Measurements from ENCODE around the gene SBF2. TPM values are rescaled to one million over a fixed set of nuclear protein-coding genes. Genes with fewer than 3 reads are reported as not detected.

SBF2 gene
- total RNA-seq, 1 donor, result 61.2 TPM

DNA sequence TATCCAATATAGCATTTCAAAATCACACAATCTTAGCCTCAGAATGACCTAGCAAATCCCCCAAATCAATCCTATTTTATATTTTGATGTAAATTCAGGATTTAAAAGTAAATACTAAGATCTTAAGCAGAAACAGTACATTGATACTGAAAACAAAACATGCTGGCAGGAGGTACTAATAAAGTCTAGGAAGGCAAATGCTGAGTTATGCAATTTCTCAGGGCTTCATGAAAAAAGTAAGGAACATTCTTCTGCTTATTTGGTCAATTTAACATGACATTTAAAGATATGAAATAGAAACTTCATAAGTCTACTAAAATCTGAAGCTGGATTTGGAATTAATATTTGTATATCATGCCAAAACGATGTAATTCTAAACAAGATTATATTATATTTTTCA is 476.8 kb downstream of the SBF2 start:
- Histone ChIP-seq H3K9me3 (ENCODE audit: low read depth, low read length) (no peaks in the 10 kb centered on the region), H3K4me2 (ENCODE audit: insufficient read depth, low read length) (no peak overlapping the region), H3K4me1 (ENCODE audit: insufficient read depth, low read length) (peaks cover 16% of the 10 kb centered on the region), H3K36me3 (ENCODE audit: insufficient read depth, low read length) (no peaks in the 10 kb centered on the region), H3K27ac (ENCODE audit: low read depth, low read length) (no peak overlapping the region), H3K79me2 (ENCODE audit: insufficient read depth, low read length) (no peaks in the 10 kb centered on the region), H4K20me1 (ENCODE audit: insufficient read depth, low read length) (no peaks in the 10 kb centered on the region), H3K4me3 (ENCODE audit: insufficient read depth, low read length) (no peak overlapping the region), H2AFZ (ENCODE audit: low read length) (no peak overlapping the region), H3K27me3 (ENCODE audit: insufficient read depth, low read length) (no peaks in the 10 kb centered on the region)
- DNase-seq (ENCODE audit: insufficient read length, low spot score, missing footprints), result no peak
- TF ChIP-seq, protein P1, sequence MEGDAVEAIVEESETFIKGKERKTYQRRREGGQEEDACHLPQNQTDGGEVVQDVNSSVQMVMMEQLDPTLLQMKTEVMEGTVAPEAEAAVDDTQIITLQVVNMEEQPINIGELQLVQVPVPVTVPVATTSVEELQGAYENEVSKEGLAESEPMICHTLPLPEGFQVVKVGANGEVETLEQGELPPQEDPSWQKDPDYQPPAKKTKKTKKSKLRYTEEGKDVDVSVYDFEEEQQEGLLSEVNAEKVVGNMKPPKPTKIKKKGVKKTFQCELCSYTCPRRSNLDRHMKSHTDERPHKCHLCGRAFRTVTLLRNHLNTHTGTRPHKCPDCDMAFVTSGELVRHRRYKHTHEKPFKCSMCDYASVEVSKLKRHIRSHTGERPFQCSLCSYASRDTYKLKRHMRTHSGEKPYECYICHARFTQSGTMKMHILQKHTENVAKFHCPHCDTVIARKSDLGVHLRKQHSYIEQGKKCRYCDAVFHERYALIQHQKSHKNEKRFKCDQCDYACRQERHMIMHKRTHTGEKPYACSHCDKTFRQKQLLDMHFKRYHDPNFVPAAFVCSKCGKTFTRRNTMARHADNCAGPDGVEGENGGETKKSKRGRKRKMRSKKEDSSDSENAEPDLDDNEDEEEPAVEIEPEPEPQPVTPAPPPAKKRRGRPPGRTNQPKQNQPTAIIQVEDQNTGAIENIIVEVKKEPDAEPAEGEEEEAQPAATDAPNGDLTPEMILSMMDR (IDR thresholded peaks at IDR 0.05; ENCODE audit: extremely low read depth, low read depth, low read length), result no peak

DNA sequence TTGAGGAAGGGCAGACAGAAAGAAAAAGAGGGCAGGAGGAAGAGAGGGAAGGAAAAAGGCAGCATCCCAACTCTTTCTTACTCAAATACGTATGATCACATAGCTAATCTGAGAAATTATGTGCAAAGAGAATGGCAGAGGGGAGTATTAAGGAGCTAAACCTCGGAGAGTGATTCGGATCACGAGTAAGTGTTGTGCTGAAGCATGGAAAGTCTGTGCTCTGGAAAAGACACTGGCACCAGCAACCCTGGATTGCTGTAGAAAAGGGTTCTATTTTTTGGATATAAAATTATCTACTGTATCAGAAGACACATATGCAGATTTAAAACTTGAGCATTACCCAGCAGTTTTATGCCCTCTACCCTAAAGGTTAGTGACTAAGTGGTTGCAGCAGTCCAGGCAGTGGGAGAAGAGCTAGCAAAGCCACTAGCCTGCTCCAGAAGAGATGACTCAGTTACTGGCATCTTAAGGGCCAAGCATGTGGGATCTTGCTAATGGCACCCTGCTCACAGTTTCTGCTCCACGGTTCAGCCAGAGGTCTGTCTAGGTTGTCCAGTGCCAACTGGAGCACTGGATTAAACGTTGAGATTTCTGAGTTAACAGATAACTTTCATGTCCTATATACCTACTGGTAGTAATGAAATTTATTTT is 478.4 kb downstream of the SBF2 start:
- no peaks in the 10 kb centered on the region for H3K9me3 ChIP-seq (ENCODE audit: low read depth, low read length)
- H4K20me1 ChIP-seq (ENCODE audit: insufficient read depth, low read length), result no peaks in the 10 kb centered on the region
- no peak overlapping the region for H3K4me2 ChIP-seq (ENCODE audit: insufficient read depth, low read length)
- H3K4me1 ChIP-seq (ENCODE audit: insufficient read depth, low read length), result peaks cover 11% of the 10 kb centered on the region
- no peaks in the 10 kb centered on the region for H3K27me3 ChIP-seq (ENCODE audit: insufficient read depth, low read length)
- H2AFZ ChIP-seq (ENCODE audit: low read length), result no peak overlapping the region
- H3K4me3 ChIP-seq (ENCODE audit: insufficient read depth, low read length), result no peak overlapping the region
- TF ChIP-seq, protein P1 (IDR thresholded peaks at IDR 0.05; ENCODE audit: extremely low read depth, low read depth, low read length), result no peak
- no peaks in the 10 kb centered on the region for H3K79me2 ChIP-seq (ENCODE audit: insufficient read depth, low read length)
- peak; percentile 93 for DNase-seq (ENCODE audit: insufficient read length, low spot score, missing footprints)
- peak overlapping the region; percentile 53 for H3K27ac ChIP-seq (ENCODE audit: low read depth, low read length)
- H3K36me3 ChIP-seq (ENCODE audit: insufficient read depth, low read length), result peaks cover 5% of the 10 kb centered on the region

DNA sequence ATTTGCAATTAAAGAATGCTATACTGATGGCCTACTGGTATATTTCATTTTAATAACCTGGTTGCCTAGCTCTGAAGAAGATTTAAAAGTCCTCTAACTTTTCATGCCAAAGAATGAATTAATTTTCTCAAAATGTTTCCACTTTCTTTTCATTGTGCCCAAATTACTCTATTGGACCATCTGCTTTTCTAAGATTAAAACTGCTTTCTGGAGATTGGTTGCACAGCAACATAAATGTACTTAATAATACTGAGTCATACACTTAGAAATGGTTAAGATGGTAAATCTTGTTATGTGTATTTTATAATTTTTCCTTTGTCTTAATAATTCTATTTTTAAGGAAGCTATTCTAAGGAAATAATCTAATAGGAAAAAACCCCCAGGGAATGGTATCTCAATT is 479.9 kb downstream of the SBF2 start:
- H3K4me2 ChIP-seq (ENCODE audit: insufficient read depth, low read length), result no peak overlapping the region
- H2AFZ ChIP-seq (ENCODE audit: low read length), result no peak overlapping the region
- H4K20me1 ChIP-seq (ENCODE audit: insufficient read depth, low read length), result no peaks in the 10 kb centered on the region
- H3K9me3 ChIP-seq (ENCODE audit: low read depth, low read length), result no peaks in the 10 kb centered on the region
- peaks cover 5% of the 10 kb centered on the region for H3K36me3 ChIP-seq (ENCODE audit: insufficient read depth, low read length)
- no peak for DNase-seq (ENCODE audit: insufficient read length, low spot score, missing footprints)
- TF ChIP-seq, protein P1 (IDR thresholded peaks at IDR 0.05; ENCODE audit: extremely low read depth, low read depth, low read length), result no peak
- no peaks in the 10 kb centered on the region for H3K27me3 ChIP-seq (ENCODE audit: insufficient read depth, low read length)
- H3K27ac ChIP-seq (ENCODE audit: low read depth, low read length), result peak overlapping the region; percentile 20
- no peak overlapping the region for H3K4me3 ChIP-seq (ENCODE audit: insufficient read depth, low read length)
- H3K4me1 ChIP-seq (ENCODE audit: insufficient read depth, low read length), result peaks cover 11% of the 10 kb centered on the region
- no peaks in the 10 kb centered on the region for H3K79me2 ChIP-seq (ENCODE audit: insufficient read depth, low read length)

DNA sequence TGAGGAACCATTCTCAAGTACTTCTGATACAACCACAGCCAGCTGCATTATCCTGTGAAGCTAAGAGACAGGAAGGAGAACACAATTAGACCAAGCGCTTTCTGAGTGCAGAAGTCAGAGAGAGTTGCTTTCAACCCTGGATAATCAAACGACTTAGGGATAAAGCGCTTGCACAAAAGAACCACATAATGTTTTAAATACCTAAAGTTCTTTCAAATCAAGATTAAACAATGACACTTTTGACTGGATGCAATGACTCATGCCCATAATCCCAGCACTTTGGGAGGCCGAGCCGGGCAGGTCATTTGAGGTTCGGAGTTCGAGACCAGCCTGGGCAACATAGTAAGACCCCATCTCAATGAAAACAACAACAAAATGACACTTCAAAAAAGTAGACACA is 485.1 kb downstream of the SBF2 start:
- peaks cover 7% of the 10 kb centered on the region for H3K4me1 ChIP-seq (ENCODE audit: insufficient read depth, low read length)
- DNase-seq (ENCODE audit: insufficient read length, low spot score, missing footprints), result no peak
- H2AFZ ChIP-seq (ENCODE audit: low read length), result no peak overlapping the region
- H3K79me2 ChIP-seq (ENCODE audit: insufficient read depth, low read length), result no peaks in the 10 kb centered on the region
- TF ChIP-seq, protein P1 (IDR thresholded peaks at IDR 0.05; ENCODE audit: extremely low read depth, low read depth, low read length), result no peak
- peaks cover 19% of the 10 kb centered on the region for H3K36me3 ChIP-seq (ENCODE audit: insufficient read depth, low read length)
- H3K9me3 ChIP-seq (ENCODE audit: low read depth, low read length), result no peaks in the 10 kb centered on the region
- H3K27me3 ChIP-seq (ENCODE audit: insufficient read depth, low read length), result no peaks in the 10 kb centered on the region
- no peaks in the 10 kb centered on the region for H4K20me1 ChIP-seq (ENCODE audit: insufficient read depth, low read length)
- H3K4me2 ChIP-seq (ENCODE audit: insufficient read depth, low read length), result no peak overlapping the region
- no peak overlapping the region for H3K27ac ChIP-seq (ENCODE audit: low read depth, low read length)
- H3K4me3 ChIP-seq (ENCODE audit: insufficient read depth, low read length), result no peak overlapping the region

All from osteoblast (primary cell).